HepG2 (cell line): ENCODE data around the gene TFAP2C.

Experiments
- NR2F2 ChIP-seq: IDR thresholded peaks from 2 replicates; pipeline ENCODE4 v1.6.1; 2012; ENCODE audit warnings: low read depth, inconsistent platforms, borderline replicate concordance
- SP1 ChIP-seq, 2 experiments: fragments of 450-650 bp in 1 of 2; sonication (generic) in 1 of 2; formaldehyde crosslinking in 1 of 2; IDR thresholded peaks; 2 replicates each; pipeline versions ENCODE4 v1.4.0 to v1.6.1; 2016 to 2020; ENCODE audit warnings: missing genetic modification reagents in 1 of 2
- ZNF709 ChIP-seq: sonication (generic); formaldehyde crosslinking; IDR thresholded peaks from 2 replicates; pipeline ENCODE4 v1.5.0; 2020; ENCODE audit warnings: mild to moderate bottlenecking, missing genetic modification reagents
- TF ChIP-seq, protein P1 (sequence below): sonication (generic); formaldehyde crosslinking; IDR thresholded peaks from 2 replicates; pipeline ENCODE4 v1.5.0; 2020; ENCODE audit warnings: mild to moderate bottlenecking, missing genetic modification reagents, moderate library complexity
- TF ChIP-seq, protein P2 (sequence below): conservative IDR thresholded peaks from 2 replicates; pipeline ENCODE4 v1.6.1; 2018; ENCODE audit warnings: missing genetic modification reagents
- TF ChIP-seq, protein P3 (sequence below): sonication (generic); formaldehyde crosslinking; IDR thresholded peaks from 2 replicates; pipeline ENCODE4 v1.8.1; 2023; ENCODE audit warnings: missing genetic modification reagents, inconsistent platforms, borderline replicate concordance

DNA sequence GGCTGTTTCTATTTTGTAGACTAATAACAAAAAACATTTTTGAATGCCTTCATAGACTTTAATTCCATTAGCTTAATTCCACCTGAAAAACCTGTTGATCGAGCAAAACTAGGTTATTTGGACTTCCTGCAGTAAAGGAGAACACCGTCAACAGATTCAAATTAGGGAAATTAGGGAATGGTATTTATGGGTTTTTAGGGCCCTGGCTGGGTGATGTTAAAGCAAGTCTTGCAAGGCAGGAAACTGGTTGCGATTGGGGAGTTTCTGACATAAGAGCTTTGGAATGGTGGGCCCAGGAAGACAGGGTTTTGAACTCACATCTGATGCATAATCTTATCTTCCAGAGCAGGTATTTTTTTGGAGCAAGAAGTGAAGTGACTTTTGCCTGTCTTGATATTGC lies 40.1 kb upstream of the TFAP2C start:
- TF ChIP-seq, protein P1, sequence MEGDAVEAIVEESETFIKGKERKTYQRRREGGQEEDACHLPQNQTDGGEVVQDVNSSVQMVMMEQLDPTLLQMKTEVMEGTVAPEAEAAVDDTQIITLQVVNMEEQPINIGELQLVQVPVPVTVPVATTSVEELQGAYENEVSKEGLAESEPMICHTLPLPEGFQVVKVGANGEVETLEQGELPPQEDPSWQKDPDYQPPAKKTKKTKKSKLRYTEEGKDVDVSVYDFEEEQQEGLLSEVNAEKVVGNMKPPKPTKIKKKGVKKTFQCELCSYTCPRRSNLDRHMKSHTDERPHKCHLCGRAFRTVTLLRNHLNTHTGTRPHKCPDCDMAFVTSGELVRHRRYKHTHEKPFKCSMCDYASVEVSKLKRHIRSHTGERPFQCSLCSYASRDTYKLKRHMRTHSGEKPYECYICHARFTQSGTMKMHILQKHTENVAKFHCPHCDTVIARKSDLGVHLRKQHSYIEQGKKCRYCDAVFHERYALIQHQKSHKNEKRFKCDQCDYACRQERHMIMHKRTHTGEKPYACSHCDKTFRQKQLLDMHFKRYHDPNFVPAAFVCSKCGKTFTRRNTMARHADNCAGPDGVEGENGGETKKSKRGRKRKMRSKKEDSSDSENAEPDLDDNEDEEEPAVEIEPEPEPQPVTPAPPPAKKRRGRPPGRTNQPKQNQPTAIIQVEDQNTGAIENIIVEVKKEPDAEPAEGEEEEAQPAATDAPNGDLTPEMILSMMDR (CRISPR knock-in tag): no peak
- TF ChIP-seq ZNF709 (CRISPR knock-in tag) (no peak), SP1 (IDR thresholded peaks at IDR 0.05) (no peak), SP1 (CRISPR knock-in tag; IDR thresholded peaks at IDR 0.05) (no peak), NR2F2 (no peak)
- TF ChIP-seq, protein P2, sequence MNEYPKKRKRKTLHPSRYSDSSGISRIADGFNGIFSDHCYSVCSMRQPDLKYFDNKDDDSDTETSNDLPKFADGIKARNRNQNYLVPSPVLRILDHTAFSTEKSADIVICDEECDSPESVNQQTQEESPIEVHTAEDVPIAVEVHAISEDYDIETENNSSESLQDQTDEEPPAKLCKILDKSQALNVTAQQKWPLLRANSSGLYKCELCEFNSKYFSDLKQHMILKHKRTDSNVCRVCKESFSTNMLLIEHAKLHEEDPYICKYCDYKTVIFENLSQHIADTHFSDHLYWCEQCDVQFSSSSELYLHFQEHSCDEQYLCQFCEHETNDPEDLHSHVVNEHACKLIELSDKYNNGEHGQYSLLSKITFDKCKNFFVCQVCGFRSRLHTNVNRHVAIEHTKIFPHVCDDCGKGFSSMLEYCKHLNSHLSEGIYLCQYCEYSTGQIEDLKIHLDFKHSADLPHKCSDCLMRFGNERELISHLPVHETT (CRISPR knock-in tag): no peak
- TF ChIP-seq, protein P3, sequence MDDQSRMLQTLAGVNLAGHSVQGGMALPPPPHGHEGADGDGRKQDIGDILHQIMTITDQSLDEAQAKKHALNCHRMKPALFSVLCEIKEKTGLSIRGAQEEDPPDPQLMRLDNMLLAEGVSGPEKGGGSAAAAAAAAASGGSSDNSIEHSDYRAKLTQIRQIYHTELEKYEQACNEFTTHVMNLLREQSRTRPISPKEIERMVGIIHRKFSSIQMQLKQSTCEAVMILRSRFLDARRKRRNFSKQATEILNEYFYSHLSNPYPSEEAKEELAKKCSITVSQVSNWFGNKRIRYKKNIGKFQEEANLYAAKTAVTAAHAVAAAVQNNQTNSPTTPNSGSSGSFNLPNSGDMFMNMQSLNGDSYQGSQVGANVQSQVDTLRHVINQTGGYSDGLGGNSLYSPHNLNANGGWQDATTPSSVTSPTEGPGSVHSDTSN: no peak
